Prostate gland (tissue), 2 donors: ENCODE data around the gene STXBP6. TPM values are rescaled to one million over a fixed set of nuclear protein-coding genes. Genes with fewer than 3 reads are reported as not detected.

ENCODE experiments used
- DNase-seq: peaks from one replicate; pipeline ENCODE4 v3.0.0-alpha.2; 2019; ENCODE audit warnings: low spot score
- H3K27ac ChIP-seq, 2 donors: fragments of 200-600 bp; sonication (generic); 2 replicates each; pipeline ENCODE4 v1.5.1; 2017 to 2019
- H3K27me3 ChIP-seq: fragments of 200-600 bp; sonication (generic); replicated peaks from 2 replicates; pipeline ENCODE4 v1.5.1; 2019; ENCODE audit not compliant: insufficient read depth
- H3K36me3 ChIP-seq, 2 donors: fragments of 200-600 bp; sonication (generic); 1 replicate in 1 of 2; 2 replicates in 1 of 2; pipeline versions ENCODE4 v1.5.1 to v1.8.1; 2017 to 2019
- H3K4me1 ChIP-seq: fragments of 200-600 bp; sonication (generic); replicated peaks from 2 replicates; pipeline ENCODE4 v1.5.1; 2019
- H3K4me3 ChIP-seq, 2 donors: fragments of 200-600 bp; sonication (generic); 2 replicates each; pipeline ENCODE4 v1.5.1; 2017 to 2019
- H3K9me3 ChIP-seq: fragments of 200-600 bp; sonication (generic); 2 replicates; pipeline ENCODE4 v1.5.1; 2017
- POLR2A ChIP-seq: fragments of 450-650 bp; IDR thresholded peaks from one replicate; pipeline ENCODE4 v1.6.1; 2016; ENCODE audit warnings: antibody characterized with exemption, mild to moderate bottlenecking
- POLR2AphosphoS5 ChIP-seq: sonication (generic); formaldehyde crosslinking; IDR thresholded peaks from one replicate; pipeline ENCODE4 v1.6.1; 2017; ENCODE audit warnings: antibody characterized with exemption
- WGBS: methylation state at CpG from one replicate; pipeline ENCODE4 v1.1.5; 2018; 5-methylcytosine and 5-hydroxymethylcytosine counted together
- intact Hi-C: fragments of 100-400 bp; cut with DNase I; formaldehyde crosslinking; loops from one replicate; pipeline ENCODE4 v1.14.2; 2022
- total RNA-seq, 2 donors: library from RNA; depleted of rRNA; stranded (reverse); fragments of >200 nt; gene quantifications; one replicate each; pipeline ENCODE4 v1.1.0, GENCODE V29; 2016
- TF ChIP-seq, protein P1 (sequence below), 4 experiments: fragments of 200-600 bp in 2 of 4; fragments of 450-650 bp in 2 of 4; sonication (generic) in 2 of 4; IDR thresholded peaks; 1 replicate in 3 of 4; 2 replicates in 1 of 4; pipeline ENCODE4 v1.5.1; 2016 to 2019; ENCODE audit warnings: antibody characterized with exemption in 4 of 4, mild to moderate bottlenecking in 2 of 4, moderate library complexity in 2 of 4

STXBP6 gene
- total RNA-seq, 2 donors from 2014 or later: 12.4 to 32.3 TPM

DNA sequence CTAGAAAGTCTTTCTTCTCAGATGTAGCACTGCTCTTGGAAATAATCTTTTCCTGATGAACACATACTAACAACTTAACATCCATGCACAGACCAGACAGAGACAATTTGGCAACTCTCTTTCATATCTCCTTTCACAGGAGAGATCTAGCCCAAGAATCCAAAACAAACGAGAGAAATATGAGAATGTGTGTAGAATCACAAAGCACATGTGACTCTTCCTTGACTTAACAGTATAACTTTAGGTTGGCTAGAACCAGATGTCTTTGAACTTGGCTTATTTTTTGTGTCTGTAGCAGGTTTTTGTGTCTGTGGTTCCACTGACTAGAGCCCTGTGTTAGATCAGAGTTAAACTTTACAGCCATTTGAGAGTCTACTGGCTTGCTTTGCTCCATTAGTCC lies 114.2 kb downstream of the STXBP6 start:
- no peak for DNase-seq
- H3K36me3 ChIP-seq: no peaks in the 10 kb centered on the region
- H3K27me3 ChIP-seq: no peaks in the 10 kb centered on the region
- H3K27ac ChIP-seq: no peak overlapping the region
- no peaks in the 10 kb centered on the region for H3K9me3 ChIP-seq
- WGBS: 9% methylated on average over 1 of the region's 1 CpG
- intact Hi-C loops: no loop called here
- TF ChIP-seq POLR2AphosphoS5: no peak
- TF ChIP-seq POLR2A: no peak
- TF ChIP-seq, protein P1, sequence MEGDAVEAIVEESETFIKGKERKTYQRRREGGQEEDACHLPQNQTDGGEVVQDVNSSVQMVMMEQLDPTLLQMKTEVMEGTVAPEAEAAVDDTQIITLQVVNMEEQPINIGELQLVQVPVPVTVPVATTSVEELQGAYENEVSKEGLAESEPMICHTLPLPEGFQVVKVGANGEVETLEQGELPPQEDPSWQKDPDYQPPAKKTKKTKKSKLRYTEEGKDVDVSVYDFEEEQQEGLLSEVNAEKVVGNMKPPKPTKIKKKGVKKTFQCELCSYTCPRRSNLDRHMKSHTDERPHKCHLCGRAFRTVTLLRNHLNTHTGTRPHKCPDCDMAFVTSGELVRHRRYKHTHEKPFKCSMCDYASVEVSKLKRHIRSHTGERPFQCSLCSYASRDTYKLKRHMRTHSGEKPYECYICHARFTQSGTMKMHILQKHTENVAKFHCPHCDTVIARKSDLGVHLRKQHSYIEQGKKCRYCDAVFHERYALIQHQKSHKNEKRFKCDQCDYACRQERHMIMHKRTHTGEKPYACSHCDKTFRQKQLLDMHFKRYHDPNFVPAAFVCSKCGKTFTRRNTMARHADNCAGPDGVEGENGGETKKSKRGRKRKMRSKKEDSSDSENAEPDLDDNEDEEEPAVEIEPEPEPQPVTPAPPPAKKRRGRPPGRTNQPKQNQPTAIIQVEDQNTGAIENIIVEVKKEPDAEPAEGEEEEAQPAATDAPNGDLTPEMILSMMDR (IDR thresholded peaks at IDR 0.05): no peak
- no peak overlapping the region for H3K4me3 ChIP-seq
- H3K4me1 ChIP-seq: no peaks in the 10 kb centered on the region

DNA sequence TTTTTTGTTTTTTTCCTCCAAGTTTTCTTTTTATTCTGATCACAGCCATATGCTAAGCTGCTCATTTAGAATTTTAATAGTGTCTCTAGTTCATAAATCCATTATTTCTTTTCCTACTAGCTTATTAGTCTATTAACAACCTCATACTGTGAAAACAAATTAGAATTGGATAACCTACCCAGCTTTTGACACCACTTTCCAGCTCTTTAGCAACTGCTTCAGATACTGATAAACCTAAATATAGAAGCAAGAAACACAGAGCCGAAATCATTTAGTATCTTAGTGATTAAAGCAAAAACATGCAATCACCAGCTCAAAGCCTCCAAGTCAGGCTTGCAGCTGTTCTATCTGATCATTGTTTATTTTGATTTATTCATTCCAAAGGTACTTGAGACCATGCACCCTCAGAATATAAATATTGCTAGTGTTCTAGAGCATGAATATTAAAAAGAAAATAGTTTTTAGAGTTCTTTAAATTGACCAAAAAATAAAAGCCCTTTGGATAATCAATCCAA lies 121.5 kb downstream of the STXBP6 start:
- Histone ChIP-seq H3K27ac (no peak overlapping the region), H3K9me3 (no peaks in the 10 kb centered on the region), H3K27me3 (no peaks in the 10 kb centered on the region), H3K4me3 (no peak overlapping the region), H3K4me1 (no peaks in the 10 kb centered on the region), H3K36me3 (no peaks in the 10 kb centered on the region)
- WGBS: 60% methylated on average over 1 of the region's 1 CpG
- DNase-seq: no peak
- intact Hi-C loops: no loop called here
- TF ChIP-seq, protein P1 (IDR thresholded peaks at IDR 0.05): no peak
- TF ChIP-seq POLR2A (no peak), POLR2AphosphoS5 (no peak)

DNA sequence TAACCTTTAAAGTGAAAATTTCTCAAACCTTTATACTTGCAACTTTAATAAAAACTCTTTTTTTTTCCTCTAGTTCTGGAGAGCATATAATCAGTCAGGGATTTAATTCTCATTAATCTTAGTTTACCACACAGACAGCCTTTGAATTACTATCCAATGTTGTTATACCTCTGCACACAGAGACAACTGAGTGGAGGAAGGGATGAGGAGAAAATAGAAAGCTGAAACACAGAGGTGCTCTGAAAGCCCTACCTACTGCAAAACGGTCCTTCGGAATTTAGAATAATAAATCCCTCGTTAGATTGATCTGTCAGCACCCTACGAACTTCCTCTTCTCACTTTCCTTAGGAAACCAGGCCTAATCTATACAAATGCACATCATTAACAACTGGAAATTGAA lies 122.1 kb downstream of the STXBP6 start:
- no peak for DNase-seq
- intact Hi-C loops: no loop called here
- Histone ChIP-seq H3K4me3 (no peak overlapping the region), H3K27ac (no peak overlapping the region), H3K4me1 (no peaks in the 10 kb centered on the region), H3K9me3 (no peaks in the 10 kb centered on the region), H3K36me3 (no peaks in the 10 kb centered on the region), H3K27me3 (no peaks in the 10 kb centered on the region)
- TF ChIP-seq POLR2AphosphoS5: no peak
- no peak for TF ChIP-seq POLR2A
- TF ChIP-seq, protein P1 (IDR thresholded peaks at IDR 0.05): no peak
- WGBS: 55% methylated on average over 4 of the region's 4 CpGs

DNA sequence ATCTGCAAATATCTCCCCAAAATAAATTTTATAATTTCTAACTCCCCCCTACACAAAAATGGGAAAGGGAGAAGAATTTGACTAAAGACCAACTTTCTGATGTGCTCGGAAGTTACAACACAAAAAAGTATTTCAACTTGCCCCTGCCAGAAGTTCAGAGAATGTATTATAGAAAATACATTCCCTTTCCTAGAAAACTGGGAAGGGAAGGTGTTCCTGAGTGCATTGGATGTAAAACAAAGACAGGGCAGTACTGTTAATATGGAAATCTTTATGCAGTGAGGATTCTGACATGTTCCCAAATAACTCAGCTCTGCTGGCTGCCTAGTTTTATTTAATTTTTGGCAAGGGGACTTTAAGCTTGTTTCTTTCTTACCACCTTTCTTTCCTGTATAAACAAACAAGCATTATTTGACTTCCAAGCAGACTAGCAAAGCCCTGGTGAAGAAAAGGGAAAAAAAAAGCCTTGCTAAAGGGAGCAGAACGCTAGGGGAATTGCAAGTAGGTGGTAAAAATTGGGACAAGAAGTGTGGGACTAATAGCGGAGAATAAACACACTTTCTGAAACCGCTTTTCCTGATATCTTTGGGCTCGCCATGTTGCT lies 124.1 kb downstream of the STXBP6 start:
- no peak overlapping the region for H3K27ac ChIP-seq
- H3K4me1 ChIP-seq: no peaks in the 10 kb centered on the region
- intact Hi-C loops: no loop called here
- H3K27me3 ChIP-seq: no peaks in the 10 kb centered on the region
- H3K36me3 ChIP-seq: no peaks in the 10 kb centered on the region
- TF ChIP-seq POLR2AphosphoS5 (no peak), POLR2A (no peak)
- TF ChIP-seq, protein P1 (IDR thresholded peaks at IDR 0.05): no peak
- H3K9me3 ChIP-seq: no peaks in the 10 kb centered on the region
- DNase-seq: no peak
- WGBS: 80% methylated on average over 5 of the region's 5 CpGs
- H3K4me3 ChIP-seq: no peak overlapping the region

DNA sequence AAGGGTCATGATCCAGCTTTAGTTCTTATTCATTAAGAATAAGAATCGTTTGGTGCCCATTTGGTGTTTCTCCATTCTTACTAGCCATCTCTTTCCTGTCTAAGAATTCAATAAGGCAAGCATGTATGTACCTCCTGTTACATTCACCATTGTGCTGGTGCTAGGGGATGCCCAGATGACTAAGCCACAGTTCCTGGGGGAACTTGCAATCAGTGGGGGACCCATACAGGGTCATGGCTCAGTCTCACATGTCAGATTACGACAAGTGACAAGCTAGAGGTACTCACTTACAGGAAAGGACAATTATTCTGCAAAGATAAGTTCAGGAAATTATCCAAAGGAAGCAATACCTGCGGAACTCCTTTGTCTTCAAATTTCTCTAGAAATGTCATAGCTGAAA lies 125.4 kb downstream of the STXBP6 start:
- intact Hi-C loops: no loop called here
- H3K4me3 ChIP-seq: no peak overlapping the region
- H3K27ac ChIP-seq: no peak overlapping the region
- no peaks in the 10 kb centered on the region for H3K9me3 ChIP-seq
- H3K4me1 ChIP-seq: no peaks in the 10 kb centered on the region
- no peaks in the 10 kb centered on the region for H3K27me3 ChIP-seq
- no peak for TF ChIP-seq POLR2AphosphoS5
- no peak for DNase-seq
- 90% methylated on average over 3 of the region's 3 CpGs for WGBS
- no peaks in the 10 kb centered on the region for H3K36me3 ChIP-seq
